ENCODE data around the gene SHF. TPM values are rescaled to one million over a fixed set of nuclear protein-coding genes. Genes with fewer than 3 reads are reported as not detected.

Gene SHF
- polyA plus RNA-seq, 1 donor (not counting 4 experiments of a cell fraction or from before 2014, with no cell fraction given) = 0.24 TPM

GRCh38 chr15:45162771-45163507 lies 24.8 kb downstream of the SHF start:
- peak; percentile 92 for FAIRE-seq
- H3K79me2 ChIP-seq (ENCODE audit: control insufficient read depth, insufficient read depth, low read length) = no peaks in the 10 kb centered on the region
- peak overlapping the region; percentile 86 for H3K4me2 ChIP-seq (ENCODE audit: control insufficient read depth, extremely low read depth, insufficient read depth, low read depth, low read length)
- H3K9me3 ChIP-seq (ENCODE audit: control insufficient read depth, low read depth, low read length) = no peaks in the 10 kb centered on the region
- TF ChIP-seq CTCF (optimal IDR thresholded peaks at IDR 0.05 in 1 of 3, IDR thresholded peaks at IDR 0.05 in 1 of 3, conservative IDR thresholded peaks at IDR 0.05 in 1 of 3; ENCODE audit: extremely low read depth in 1 of 3, insufficient read depth in 2 of 3, low read length in 3 of 3) (peak; percentile 90 to 97 (median 95)), EZH2 (IDR thresholded peaks at IDR 0.05; ENCODE audit: low read length) (no peak)
- peak overlapping the region; percentile 93 for H3K27ac ChIP-seq (ENCODE audit: control insufficient read depth, insufficient read depth, low read length)
- H3K27me3 ChIP-seq (ENCODE audit: control insufficient read depth, extremely low read depth, insufficient read depth, low read length) = no peaks in the 10 kb centered on the region
- no peaks in the 10 kb centered on the region for H4K20me1 ChIP-seq (ENCODE audit: control insufficient read depth, extremely low read depth, insufficient read depth, low read length)
- DNase-seq (ENCODE audit: low read depth, low spot score) = peak; percentile 89
- peaks cover 16 to 18% of the 10 kb centered on the region in 2 experiments for H3K36me3 ChIP-seq (ENCODE audit: control insufficient read depth in 2 of 2, extremely low read depth in 1 of 2, insufficient read depth in 2 of 2, low read length in 2 of 2)
- peak overlapping the region; percentile 55 for H3K9ac ChIP-seq (ENCODE audit: control insufficient read depth, extremely low read depth, insufficient read depth, low read length)
- H2AFZ ChIP-seq (ENCODE audit: control insufficient read depth, low read length) = peak overlapping the region; percentile 33
- H3K9me1 ChIP-seq (ENCODE audit: control insufficient read depth, extremely low read depth, insufficient read depth, low read length) = peaks cover 2% of the 10 kb centered on the region
- peaks cover 35% of the 10 kb centered on the region for H3K4me1 ChIP-seq (ENCODE audit: control insufficient read depth, extremely low read depth, insufficient read depth, low read length)
- dilution Hi-C loops (cut with MboI; ENCODE audit: extremely low pct_ligation_motif_present, low sequenced_read_pairs) = no loop called here
- peak overlapping the region in 2 of 3 experiments; percentile 34 to 35 for H3K4me3 ChIP-seq (ENCODE audit: control insufficient read depth in 2 of 3, extremely low read depth in 1 of 3, insufficient read depth in 2 of 3, low read depth in 1 of 3, low read length in 3 of 3)

GRCh38 chr15:45161666-45162065 lies 26.1 kb downstream of the SHF start:
- Histone ChIP-seq H3K4me3 (ENCODE audit: control insufficient read depth in 2 of 3, extremely low read depth in 1 of 3, insufficient read depth in 2 of 3, low read depth in 1 of 3, low read length in 3 of 3) (no peak overlapping the region), H3K27me3 (ENCODE audit: control insufficient read depth, extremely low read depth, insufficient read depth, low read length) (no peaks in the 10 kb centered on the region), H4K20me1 (ENCODE audit: control insufficient read depth, extremely low read depth, insufficient read depth, low read length) (no peaks in the 10 kb centered on the region), H3K36me3 (ENCODE audit: control insufficient read depth in 2 of 2, extremely low read depth in 1 of 2, insufficient read depth in 2 of 2, low read length in 2 of 2) (peaks cover 16 to 18% of the 10 kb centered on the region in 2 experiments), H3K27ac (ENCODE audit: control insufficient read depth, insufficient read depth, low read length) (peak overlapping the region; percentile 93), H2AFZ (ENCODE audit: control insufficient read depth, low read length) (no peak overlapping the region), H3K4me1 (ENCODE audit: control insufficient read depth, extremely low read depth, insufficient read depth, low read length) (peaks cover 42% of the 10 kb centered on the region), H3K9me3 (ENCODE audit: control insufficient read depth, low read depth, low read length) (no peaks in the 10 kb centered on the region), H3K4me2 (ENCODE audit: control insufficient read depth, extremely low read depth, insufficient read depth, low read depth, low read length) (no peak overlapping the region), H3K9ac (ENCODE audit: control insufficient read depth, extremely low read depth, insufficient read depth, low read length) (no peak overlapping the region), H3K79me2 (ENCODE audit: control insufficient read depth, insufficient read depth, low read length) (no peaks in the 10 kb centered on the region), H3K9me1 (ENCODE audit: control insufficient read depth, extremely low read depth, insufficient read depth, low read length) (peaks cover 2% of the 10 kb centered on the region)
- FAIRE-seq (no peak), DNase-seq (ENCODE audit: low read depth, low spot score) (no peak)
- no peak for TF ChIP-seq CTCF (optimal IDR thresholded peaks at IDR 0.05 in 1 of 3, IDR thresholded peaks at IDR 0.05 in 1 of 3, conservative IDR thresholded peaks at IDR 0.05 in 1 of 3; ENCODE audit: extremely low read depth in 1 of 3, insufficient read depth in 2 of 3, low read length in 3 of 3)
- no peak for TF ChIP-seq EZH2 (IDR thresholded peaks at IDR 0.05; ENCODE audit: low read length)
- dilution Hi-C loops (cut with MboI; ENCODE audit: extremely low pct_ligation_motif_present, low sequenced_read_pairs) = no loop called here

Measured in keratinocyte (primary cell).